Activated T-cell treated with anti-CD3 and anti-CD28 coated beads, Interleukin-2, amount 50 U/mL, for 4 hours (primary cell): Measurements from ENCODE around the gene IPO9. TPM values are rescaled to one million over a fixed set of nuclear protein-coding genes. Genes with fewer than 3 reads are reported as not detected.

Experiments used
- ATAC-seq, 2 donors: fragments of 200-7000 bp; cut with Tn5 transposase; one replicate each; pipeline ENCODE4 v1.10.0; 2021
- DNase-seq: peaks from one replicate; pipeline ENCODE4 v3.0.0-alpha.2; 2020
- H3K27me3 Mint-ChIP-seq: one replicate; pipeline ENCODE4 v1.8.0; 2021; ENCODE audit warnings: low read depth, mixed read lengths
- H3K36me3 Mint-ChIP-seq: one replicate; pipeline ENCODE4 v1.8.0; 2022; ENCODE audit warnings: mixed read lengths; ENCODE audit not compliant: insufficient read depth
- H3K4me1 Mint-ChIP-seq: one replicate; pipeline ENCODE4 v1.8.0; 2021; ENCODE audit warnings: low read depth, mixed read lengths
- H3K4me3 Mint-ChIP-seq: one replicate; pipeline ENCODE4 v1.8.0; 2021; ENCODE audit warnings: mild to moderate bottlenecking, moderate library complexity, mixed read lengths
- H3K9me3 Mint-ChIP-seq: one replicate; pipeline ENCODE4 v1.8.0; 2021; ENCODE audit warnings: mixed read lengths
- total RNA-seq, 3 donors: library from RNA; stranded (reverse); gene quantifications; one replicate each; pipeline ENCODE4 v1.2.1, GENCODE V29; 2021

The IPO9 gene
- total RNA-seq, 3 donors from 2014 or later = 45.4 to 48.3 (median 46.9) TPM

- Mint-ChIP-seq H3K27me3 (no peaks in the 10 kb centered on the region), H3K36me3 (peaks cover 4% of the 10 kb centered on the region), H3K9me3 (no peaks in the 10 kb centered on the region), H3K4me3 (no peak overlapping the region), H3K4me1 (no peaks in the 10 kb centered on the region)
- DNase-seq (peak; percentile 23), ATAC-seq (peak in 1 of 2 donors; percentile 58)
Measured at GRCh38 chr1:201792534-201793305, 36.2 kb upstream of the IPO9 start.

GRCh38 chr1:201793306-201793925, 35.5 kb upstream of the IPO9 start:
- H3K4me1 Mint-ChIP-seq = no peaks in the 10 kb centered on the region
- H3K36me3 Mint-ChIP-seq = peaks cover 9% of the 10 kb centered on the region
- ATAC-seq (no peak), DNase-seq (no peak)
- no peaks in the 10 kb centered on the region for H3K9me3 Mint-ChIP-seq
- no peaks in the 10 kb centered on the region for H3K27me3 Mint-ChIP-seq
- H3K4me3 Mint-ChIP-seq = no peak overlapping the region

- H3K27me3 Mint-ChIP-seq = no peaks in the 10 kb centered on the region
- DNase-seq = no peak
- H3K4me3 Mint-ChIP-seq = no peak overlapping the region
- H3K36me3 Mint-ChIP-seq = peaks cover 12% of the 10 kb centered on the region
- no peaks in the 10 kb centered on the region for H3K9me3 Mint-ChIP-seq
- H3K4me1 Mint-ChIP-seq = no peaks in the 10 kb centered on the region
- ATAC-seq = no peak
Measured at GRCh38 chr1:201795066-201795465, 33.9 kb upstream of the IPO9 start.

- no peak for DNase-seq
- Mint-ChIP-seq H3K4me3 (no peak overlapping the region), H3K36me3 (peaks cover 12% of the 10 kb centered on the region), H3K9me3 (no peaks in the 10 kb centered on the region), H3K4me1 (no peaks in the 10 kb centered on the region), H3K27me3 (no peaks in the 10 kb centered on the region)
- ATAC-seq = no peak
Measured at GRCh38 chr1:201800246-201800645, 28.7 kb upstream of the IPO9 start.

- H3K9me3 Mint-ChIP-seq = no peaks in the 10 kb centered on the region
- DNase-seq (no peak), ATAC-seq (no peak)
- H3K27me3 Mint-ChIP-seq = no peaks in the 10 kb centered on the region
- H3K4me3 Mint-ChIP-seq = no peak overlapping the region
- H3K36me3 Mint-ChIP-seq = peaks cover 22% of the 10 kb centered on the region
- H3K4me1 Mint-ChIP-seq = no peaks in the 10 kb centered on the region
Measured at GRCh38 chr1:201806801-201807200, 22.2 kb upstream of the IPO9 start.

- ATAC-seq (no peak), DNase-seq (no peak)
- no peaks in the 10 kb centered on the region for H3K9me3 Mint-ChIP-seq
- no peaks in the 10 kb centered on the region for H3K4me1 Mint-ChIP-seq
- H3K36me3 Mint-ChIP-seq = peaks cover 22% of the 10 kb centered on the region
- H3K4me3 Mint-ChIP-seq = no peak overlapping the region
- H3K27me3 Mint-ChIP-seq = no peaks in the 10 kb centered on the region
Measured at GRCh38 chr1:201807958-201808632, 20.9 kb upstream of the IPO9 start.

GRCh38 chr1:201808633-201808990, 20.3 kb upstream of the IPO9 start:
- peaks cover 22% of the 10 kb centered on the region for H3K36me3 Mint-ChIP-seq
- DNase-seq = no peak

GRCh38 chr1:201809876-201810275, 19.1 kb upstream of the IPO9 start:
- H3K36me3 Mint-ChIP-seq = peaks cover 22% of the 10 kb centered on the region
- no peaks in the 10 kb centered on the region for H3K27me3 Mint-ChIP-seq
- ATAC-seq = no peak
- no peak overlapping the region for H3K4me3 Mint-ChIP-seq
- H3K4me1 Mint-ChIP-seq = no peaks in the 10 kb centered on the region
- DNase-seq = no peak
- H3K9me3 Mint-ChIP-seq = no peaks in the 10 kb centered on the region

More at GRCh38 chr1:201808633-201808990, 20.3 kb upstream of the IPO9 start:
- Mint-ChIP-seq H3K4me3 (no peak overlapping the region), H3K9me3 (no peaks in the 10 kb centered on the region), H3K27me3 (no peaks in the 10 kb centered on the region), H3K4me1 (no peaks in the 10 kb centered on the region)
- ATAC-seq = no peak

- peaks cover 22% of the 10 kb centered on the region for H3K36me3 Mint-ChIP-seq
- no peak for DNase-seq
- no peaks in the 10 kb centered on the region for H3K9me3 Mint-ChIP-seq
- no peaks in the 10 kb centered on the region for H3K27me3 Mint-ChIP-seq
- no peak overlapping the region for H3K4me3 Mint-ChIP-seq
- no peak for ATAC-seq
- H3K4me1 Mint-ChIP-seq = no peaks in the 10 kb centered on the region
Measured at GRCh38 chr1:201810466-201811216, 18.3 kb upstream of the IPO9 start.

GRCh38 chr1:201813226-201813625, 15.7 kb upstream of the IPO9 start:
- Mint-ChIP-seq H3K4me1 (no peaks in the 10 kb centered on the region), H3K27me3 (no peaks in the 10 kb centered on the region), H3K36me3 (peaks cover 19% of the 10 kb centered on the region), H3K9me3 (no peaks in the 10 kb centered on the region), H3K4me3 (no peak overlapping the region)
- DNase-seq = no peak
- no peak for ATAC-seq

GRCh38 chr1:201816309-201816854, 12.6 kb upstream of the IPO9 start:
- no peaks in the 10 kb centered on the region for H3K9me3 Mint-ChIP-seq

GRCh38 chr1:201818971-201819750, 9.8 kb upstream of the IPO9 start:
- no peak overlapping the region for H3K4me3 Mint-ChIP-seq
- no peaks in the 10 kb centered on the region for H3K27me3 Mint-ChIP-seq
- H3K4me1 Mint-ChIP-seq = no peaks in the 10 kb centered on the region
- H3K9me3 Mint-ChIP-seq = no peaks in the 10 kb centered on the region
- H3K36me3 Mint-ChIP-seq = peaks cover 8% of the 10 kb centered on the region
- no peak for ATAC-seq
- DNase-seq = no peak

More at GRCh38 chr1:201816309-201816854, 12.6 kb upstream of the IPO9 start:
- peaks cover 10% of the 10 kb centered on the region for H3K36me3 Mint-ChIP-seq
- ATAC-seq = no peak
- no peaks in the 10 kb centered on the region for H3K4me1 Mint-ChIP-seq
- no peak overlapping the region for H3K4me3 Mint-ChIP-seq
- H3K27me3 Mint-ChIP-seq = no peaks in the 10 kb centered on the region
- DNase-seq = no peak

- DNase-seq (no peak), ATAC-seq (no peak)
- no peaks in the 10 kb centered on the region for H3K4me1 Mint-ChIP-seq
- peaks cover 8% of the 10 kb centered on the region for H3K36me3 Mint-ChIP-seq
- H3K27me3 Mint-ChIP-seq = no peaks in the 10 kb centered on the region
- H3K9me3 Mint-ChIP-seq = no peaks in the 10 kb centered on the region
- no peak overlapping the region for H3K4me3 Mint-ChIP-seq
Measured at GRCh38 chr1:201820413-201820812, 8.5 kb upstream of the IPO9 start.
